Measurements from ENCODE around the gene GSDMA.

DNA sequence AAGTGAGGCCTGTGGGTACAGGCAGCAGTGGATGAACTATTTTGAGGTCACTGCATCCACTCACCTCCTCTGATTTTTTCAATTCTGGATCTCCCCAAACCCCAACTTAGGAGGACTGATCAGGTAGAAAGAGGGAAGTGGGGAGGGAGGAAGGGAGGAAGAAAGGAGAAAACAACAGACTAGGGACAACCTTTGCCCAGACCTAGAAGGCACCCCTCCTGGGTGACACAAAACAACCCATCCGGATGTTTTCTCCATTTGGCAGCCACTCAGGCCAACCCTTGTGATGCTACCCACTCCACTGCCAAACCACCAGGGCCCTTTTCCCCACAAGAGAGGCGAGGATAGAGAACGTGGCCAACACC is 38.1 kb upstream of the GSDMA start:
- TF ChIP-seq, protein P1, sequence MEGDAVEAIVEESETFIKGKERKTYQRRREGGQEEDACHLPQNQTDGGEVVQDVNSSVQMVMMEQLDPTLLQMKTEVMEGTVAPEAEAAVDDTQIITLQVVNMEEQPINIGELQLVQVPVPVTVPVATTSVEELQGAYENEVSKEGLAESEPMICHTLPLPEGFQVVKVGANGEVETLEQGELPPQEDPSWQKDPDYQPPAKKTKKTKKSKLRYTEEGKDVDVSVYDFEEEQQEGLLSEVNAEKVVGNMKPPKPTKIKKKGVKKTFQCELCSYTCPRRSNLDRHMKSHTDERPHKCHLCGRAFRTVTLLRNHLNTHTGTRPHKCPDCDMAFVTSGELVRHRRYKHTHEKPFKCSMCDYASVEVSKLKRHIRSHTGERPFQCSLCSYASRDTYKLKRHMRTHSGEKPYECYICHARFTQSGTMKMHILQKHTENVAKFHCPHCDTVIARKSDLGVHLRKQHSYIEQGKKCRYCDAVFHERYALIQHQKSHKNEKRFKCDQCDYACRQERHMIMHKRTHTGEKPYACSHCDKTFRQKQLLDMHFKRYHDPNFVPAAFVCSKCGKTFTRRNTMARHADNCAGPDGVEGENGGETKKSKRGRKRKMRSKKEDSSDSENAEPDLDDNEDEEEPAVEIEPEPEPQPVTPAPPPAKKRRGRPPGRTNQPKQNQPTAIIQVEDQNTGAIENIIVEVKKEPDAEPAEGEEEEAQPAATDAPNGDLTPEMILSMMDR (IDR thresholded peaks at IDR 0.05; ENCODE audit: poor library complexity) = no peak
- TF ChIP-seq EZH2 (IDR thresholded peaks at IDR 0.05; ENCODE audit: borderline replicate concordance) (no peak), EZH2phosphoT487 (IDR thresholded peaks at IDR 0.05; ENCODE audit: low read depth, severe bottlenecking, unreplicated experiment) (no peak)
